Cardiac fibroblast (primary cell): ENCODE data around the gene NME7.

Experiments
- DNase-seq, 2 donors: peaks; one replicate each; pipeline versions ENCODE4 v3.0.0 to v3.0.0-alpha.2; 2010; ENCODE audit warnings: low read depth in 2 of 2
- H3K4me3 ChIP-seq, 2 donors: replicated peaks in 1 of 2; 1 replicate in 1 of 2; 2 replicates in 1 of 2; pipeline ENCODE4 v1.5.1; 2011; ENCODE audit warnings: low read depth in 2 of 2, low read length in 2 of 2, mild to moderate bottlenecking in 2 of 2, moderate library complexity in 1 of 2
- TF ChIP-seq, protein P1 (sequence below): IDR thresholded peaks from one replicate; pipeline ENCODE4 v1.5.1; 2011; ENCODE audit warnings: low read depth, mild to moderate bottlenecking, low read length, inconsistent platforms

Gene NME7

DNA sequence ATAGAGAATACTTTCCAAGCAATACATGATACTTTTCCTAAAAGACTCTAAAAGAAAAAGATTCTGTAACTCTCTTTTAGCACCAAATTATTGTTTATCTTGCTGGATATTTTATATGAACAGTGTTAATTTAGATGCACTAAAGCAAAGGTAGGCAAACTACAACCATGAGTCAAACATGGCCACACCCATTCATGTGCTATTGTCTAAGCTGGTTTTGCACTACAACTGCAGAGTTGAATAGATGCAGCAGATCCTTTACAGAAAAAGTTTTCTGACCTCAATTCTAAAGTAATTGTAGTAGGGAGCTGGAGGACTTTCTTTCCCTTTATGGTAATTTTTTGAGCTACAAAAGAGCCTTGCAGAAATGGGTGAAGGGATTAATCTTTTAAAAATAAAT, 19.8 kb upstream of the NME7 start:
- TF ChIP-seq, protein P1, sequence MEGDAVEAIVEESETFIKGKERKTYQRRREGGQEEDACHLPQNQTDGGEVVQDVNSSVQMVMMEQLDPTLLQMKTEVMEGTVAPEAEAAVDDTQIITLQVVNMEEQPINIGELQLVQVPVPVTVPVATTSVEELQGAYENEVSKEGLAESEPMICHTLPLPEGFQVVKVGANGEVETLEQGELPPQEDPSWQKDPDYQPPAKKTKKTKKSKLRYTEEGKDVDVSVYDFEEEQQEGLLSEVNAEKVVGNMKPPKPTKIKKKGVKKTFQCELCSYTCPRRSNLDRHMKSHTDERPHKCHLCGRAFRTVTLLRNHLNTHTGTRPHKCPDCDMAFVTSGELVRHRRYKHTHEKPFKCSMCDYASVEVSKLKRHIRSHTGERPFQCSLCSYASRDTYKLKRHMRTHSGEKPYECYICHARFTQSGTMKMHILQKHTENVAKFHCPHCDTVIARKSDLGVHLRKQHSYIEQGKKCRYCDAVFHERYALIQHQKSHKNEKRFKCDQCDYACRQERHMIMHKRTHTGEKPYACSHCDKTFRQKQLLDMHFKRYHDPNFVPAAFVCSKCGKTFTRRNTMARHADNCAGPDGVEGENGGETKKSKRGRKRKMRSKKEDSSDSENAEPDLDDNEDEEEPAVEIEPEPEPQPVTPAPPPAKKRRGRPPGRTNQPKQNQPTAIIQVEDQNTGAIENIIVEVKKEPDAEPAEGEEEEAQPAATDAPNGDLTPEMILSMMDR = no peak
- DNase-seq = no peak
- H3K4me3 ChIP-seq = no peak overlapping the region

DNA sequence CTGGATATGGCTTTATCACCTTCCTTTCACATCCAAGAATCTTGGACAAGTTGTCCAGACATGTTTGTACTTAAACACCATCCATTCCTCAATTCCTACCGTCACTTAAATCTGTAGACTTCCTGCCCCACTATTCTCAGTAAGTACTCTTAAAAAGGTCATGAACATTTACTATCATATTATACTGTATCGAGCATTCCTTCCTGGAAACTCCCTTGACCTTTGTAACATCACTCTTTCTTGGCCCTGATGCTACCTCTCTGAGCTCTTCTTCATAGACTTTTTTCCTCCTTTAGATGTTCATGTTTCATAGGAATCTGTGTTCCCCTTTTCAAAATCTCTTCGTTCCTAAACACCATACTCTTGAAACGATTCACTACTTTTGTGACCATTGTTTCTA, 15.9 kb upstream of the NME7 start:
- H3K4me3 ChIP-seq = no peak overlapping the region
- DNase-seq = no peak
- TF ChIP-seq, protein P1 = no peak

DNA sequence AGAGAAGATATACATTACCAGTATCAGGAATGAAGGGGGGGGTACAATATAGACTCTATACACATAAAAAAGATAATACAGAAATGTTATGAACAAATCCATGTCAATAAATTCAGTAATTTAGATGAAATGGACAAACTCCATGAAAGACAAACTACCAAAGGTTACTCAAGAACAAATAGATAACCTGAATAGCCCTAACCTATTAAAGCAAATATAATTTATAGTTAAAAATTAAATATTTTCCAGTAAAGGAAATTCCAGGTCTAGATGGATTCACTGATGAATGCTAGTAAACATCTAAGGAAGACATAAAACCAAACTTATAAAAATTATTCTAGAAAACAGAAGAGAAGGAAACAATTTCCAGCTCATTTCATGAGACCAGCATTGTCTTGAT, 13.6 kb upstream of the NME7 start:
- TF ChIP-seq, protein P1 = no peak
- no peak for DNase-seq
- H3K4me3 ChIP-seq = no peak overlapping the region

DNA sequence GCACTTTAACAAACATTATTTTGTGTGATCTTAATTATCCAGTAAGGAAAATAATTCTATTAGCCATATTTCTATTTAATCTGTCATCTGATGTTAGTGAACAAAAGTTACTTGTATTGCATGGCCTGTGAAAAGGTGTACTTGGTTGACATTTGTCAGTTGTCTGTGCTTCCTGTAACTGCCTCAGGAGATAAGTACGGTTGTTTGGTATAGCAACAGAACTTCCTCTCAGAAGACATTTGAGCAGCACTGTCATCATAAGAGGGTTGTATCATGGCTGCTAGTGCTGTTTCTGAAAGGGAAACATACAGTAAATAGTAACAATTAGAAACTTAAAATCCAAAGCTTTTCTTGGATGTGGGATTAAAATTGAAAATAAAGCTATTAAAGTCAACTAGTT, 3.8 kb upstream of the NME7 start:
- no peak overlapping the region for H3K4me3 ChIP-seq
- DNase-seq = no peak
- TF ChIP-seq, protein P1 = no peak

DNA sequence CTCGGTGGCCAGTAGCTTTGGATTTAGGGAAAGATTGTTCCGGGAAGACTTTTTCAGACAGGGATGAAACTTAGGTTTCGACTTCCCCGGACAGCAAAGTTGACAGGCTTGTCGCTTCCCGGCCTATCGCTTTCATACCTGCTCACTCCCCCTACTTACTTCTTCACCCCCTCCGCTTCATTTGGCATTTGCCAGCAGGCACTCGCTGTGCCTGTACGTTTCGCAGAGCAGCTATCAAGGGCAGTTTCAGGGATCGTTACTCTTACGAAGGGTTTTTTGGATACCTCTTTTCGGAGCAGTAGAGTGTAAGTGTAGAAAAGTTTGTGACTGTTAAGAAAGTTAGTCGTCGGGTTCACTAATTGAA, 791 bp upstream of the NME7 start:
- TF ChIP-seq, protein P1 = no peak
- peak overlapping the region; percentile 77 to 82 for H3K4me3 ChIP-seq
- DNase-seq = peak in 1 of 2 donors; percentile 24

DNA sequence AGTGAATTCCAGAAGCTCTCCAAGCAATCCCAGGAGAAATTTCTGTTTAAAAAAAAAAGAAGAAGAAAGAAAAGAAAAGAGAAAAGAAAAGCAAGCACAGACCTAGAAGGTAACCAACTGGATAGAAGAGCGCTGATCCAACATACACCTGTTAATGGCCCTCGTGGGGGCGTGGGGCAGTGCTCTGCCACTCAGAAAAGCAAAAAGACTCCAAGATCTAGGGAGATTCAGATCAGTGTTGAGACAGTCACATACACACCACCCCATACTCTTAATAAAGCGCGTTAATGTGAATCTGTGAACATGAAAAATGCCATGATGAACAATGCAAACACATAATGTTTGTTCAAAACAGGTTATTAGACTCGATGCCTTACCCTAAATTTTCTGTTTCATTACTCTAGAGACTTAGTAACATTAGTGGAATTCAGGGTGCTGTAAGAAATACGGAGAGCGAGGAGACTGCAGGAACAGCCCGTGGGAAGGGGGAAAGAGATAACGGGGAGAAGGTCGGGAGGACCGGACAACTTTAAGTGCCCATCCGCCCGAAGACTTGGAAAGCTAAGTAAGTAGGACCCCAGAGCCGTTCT, 406 bp downstream of the NME7 start:
- DNase-seq = no peak
- TF ChIP-seq, protein P1 = no peak

DNA sequence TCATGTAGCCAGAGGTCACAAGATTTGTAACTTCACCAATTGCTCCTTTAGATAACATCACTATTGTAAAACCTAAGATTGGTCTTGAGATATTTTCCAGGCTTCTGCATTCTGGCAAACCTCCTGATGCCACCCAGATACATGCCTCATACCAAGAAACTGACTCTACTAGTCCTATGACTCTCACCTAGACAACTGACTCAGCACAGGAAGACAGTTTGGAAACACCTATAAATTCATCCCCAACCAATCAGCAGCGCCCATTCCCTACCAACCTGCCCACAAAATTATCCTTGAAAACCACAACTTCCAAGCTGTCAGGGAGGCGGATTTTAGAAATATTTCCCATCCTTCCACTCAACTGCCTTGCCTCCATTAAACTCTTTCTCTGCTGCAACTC, 2.6 kb downstream of the NME7 start:
- TF ChIP-seq, protein P1 = no peak
- H3K4me3 ChIP-seq = no peak overlapping the region
- peak in 1 of 2 donors; percentile 7 for DNase-seq

More for the DNA sequence above, 406 bp downstream of the NME7 start:
- H3K4me3 ChIP-seq = peak overlapping the region; percentile 77 to 82
